ENCODE results near the gene TMEM53.
A peak's percentile ranks its signal among the peaks of the same experiment; 100 is the strongest.

TMEM53 gene

GRCh38 chr1:44674113-44675000 lies at the start of gene TMEM53, which contains the start of gene ARMH1:
TMEM53 (minus strand) TSS chr1:44674481; CDS start chr1:44674391, 90 bp downstream.
ARMH1 (plus strand) TSS chr1:44674714; CDS start chr1:44689698, 14,984 bp downstream.
- TF ChIP-seq, protein P1, sequence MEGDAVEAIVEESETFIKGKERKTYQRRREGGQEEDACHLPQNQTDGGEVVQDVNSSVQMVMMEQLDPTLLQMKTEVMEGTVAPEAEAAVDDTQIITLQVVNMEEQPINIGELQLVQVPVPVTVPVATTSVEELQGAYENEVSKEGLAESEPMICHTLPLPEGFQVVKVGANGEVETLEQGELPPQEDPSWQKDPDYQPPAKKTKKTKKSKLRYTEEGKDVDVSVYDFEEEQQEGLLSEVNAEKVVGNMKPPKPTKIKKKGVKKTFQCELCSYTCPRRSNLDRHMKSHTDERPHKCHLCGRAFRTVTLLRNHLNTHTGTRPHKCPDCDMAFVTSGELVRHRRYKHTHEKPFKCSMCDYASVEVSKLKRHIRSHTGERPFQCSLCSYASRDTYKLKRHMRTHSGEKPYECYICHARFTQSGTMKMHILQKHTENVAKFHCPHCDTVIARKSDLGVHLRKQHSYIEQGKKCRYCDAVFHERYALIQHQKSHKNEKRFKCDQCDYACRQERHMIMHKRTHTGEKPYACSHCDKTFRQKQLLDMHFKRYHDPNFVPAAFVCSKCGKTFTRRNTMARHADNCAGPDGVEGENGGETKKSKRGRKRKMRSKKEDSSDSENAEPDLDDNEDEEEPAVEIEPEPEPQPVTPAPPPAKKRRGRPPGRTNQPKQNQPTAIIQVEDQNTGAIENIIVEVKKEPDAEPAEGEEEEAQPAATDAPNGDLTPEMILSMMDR (IDR thresholded peaks at IDR 0.05; ENCODE audit: borderline replicate concordance, insufficient read depth, low read depth, low read length): no peak
- H3K4me3 ChIP-seq (ENCODE audit: low read depth, low read length): peak within 1 kb of the TSS; percentile 80

DNA sequence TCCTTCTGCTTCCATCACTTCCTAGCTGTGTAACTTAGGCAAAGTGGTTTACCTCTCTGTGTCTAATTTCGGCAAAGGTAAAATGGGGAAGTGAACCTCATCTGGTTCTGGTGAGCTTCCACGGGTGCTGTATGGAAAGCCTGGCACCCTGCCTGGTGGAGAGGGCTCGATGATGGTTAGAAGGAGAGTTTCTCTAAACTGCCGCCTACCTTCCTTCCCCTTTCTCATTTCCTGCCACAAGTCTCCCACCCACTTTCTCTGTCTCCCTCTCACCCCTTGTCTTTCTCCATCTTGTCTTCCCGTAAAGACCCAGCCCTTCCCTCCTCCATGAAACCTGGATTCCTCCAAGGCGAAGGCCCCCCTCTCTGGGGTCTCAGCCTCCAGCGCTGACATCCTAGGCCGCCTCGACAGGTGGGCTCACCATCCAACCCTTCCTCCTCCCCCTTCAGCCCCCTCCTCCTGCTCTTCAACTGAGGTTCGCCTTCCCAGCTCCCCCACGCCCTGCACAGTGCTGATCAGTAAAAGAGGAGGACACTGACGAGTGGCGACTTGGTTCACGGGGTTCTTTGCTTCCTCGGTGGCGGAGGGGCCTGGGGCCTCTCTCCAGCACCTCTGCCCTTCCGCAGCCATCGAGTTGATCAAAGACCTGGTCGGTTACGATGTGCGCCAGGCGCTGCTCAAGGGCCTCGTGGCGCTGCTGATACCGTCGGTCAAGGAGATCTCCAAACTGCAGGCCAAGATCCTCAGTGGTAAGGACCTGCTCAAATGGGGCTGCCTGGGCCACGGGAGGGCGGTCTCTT lies 49.4 kb upstream of the TMEM53 start:
- no peak overlapping the region for H3K4me3 ChIP-seq (ENCODE audit: low read depth, low read length)
- TF ChIP-seq, protein P1 (IDR thresholded peaks at IDR 0.05; ENCODE audit: borderline replicate concordance, insufficient read depth, low read depth, low read length): no peak

GRCh38 chr1:44723064-44723463 lies 48.8 kb upstream of the TMEM53 start:
- peak overlapping the region; percentile 19 for H3K4me3 ChIP-seq (ENCODE audit: low read depth, low read length)
- TF ChIP-seq, protein P1 (IDR thresholded peaks at IDR 0.05; ENCODE audit: borderline replicate concordance, insufficient read depth, low read depth, low read length): no peak

GRCh38 chr1:44721485-44722361 lies 47.4 kb upstream of the TMEM53 start:
- TF ChIP-seq, protein P1 (IDR thresholded peaks at IDR 0.05; ENCODE audit: borderline replicate concordance, insufficient read depth, low read depth, low read length): no peak

DNA sequence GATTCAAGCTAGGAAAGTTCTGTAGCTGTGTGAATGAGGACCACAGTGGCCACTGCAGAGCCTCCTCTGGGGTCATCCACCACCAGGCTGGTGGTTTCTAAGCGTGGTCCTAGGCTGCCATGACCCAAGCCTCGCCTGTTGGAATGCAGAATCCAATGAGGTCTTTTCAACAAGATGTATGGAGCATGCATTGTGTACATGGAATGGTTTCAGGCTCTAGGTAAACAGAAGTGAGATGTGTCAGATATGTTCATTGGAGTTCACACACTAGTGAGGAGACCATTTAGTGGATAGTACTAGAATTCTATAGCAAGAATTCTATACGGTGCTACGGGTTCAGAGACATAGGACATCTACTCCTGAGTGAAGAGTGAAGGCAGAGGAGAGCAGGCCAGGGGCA lies 46.0 kb upstream of the TMEM53 start:
- H3K4me3 ChIP-seq (ENCODE audit: low read depth, low read length): no peak overlapping the region
- TF ChIP-seq, protein P1 (IDR thresholded peaks at IDR 0.05; ENCODE audit: borderline replicate concordance, insufficient read depth, low read depth, low read length): no peak

More at GRCh38 chr1:44721485-44722361, 47.4 kb upstream of the TMEM53 start:
- no peak overlapping the region for H3K4me3 ChIP-seq (ENCODE audit: low read depth, low read length)

DNA sequence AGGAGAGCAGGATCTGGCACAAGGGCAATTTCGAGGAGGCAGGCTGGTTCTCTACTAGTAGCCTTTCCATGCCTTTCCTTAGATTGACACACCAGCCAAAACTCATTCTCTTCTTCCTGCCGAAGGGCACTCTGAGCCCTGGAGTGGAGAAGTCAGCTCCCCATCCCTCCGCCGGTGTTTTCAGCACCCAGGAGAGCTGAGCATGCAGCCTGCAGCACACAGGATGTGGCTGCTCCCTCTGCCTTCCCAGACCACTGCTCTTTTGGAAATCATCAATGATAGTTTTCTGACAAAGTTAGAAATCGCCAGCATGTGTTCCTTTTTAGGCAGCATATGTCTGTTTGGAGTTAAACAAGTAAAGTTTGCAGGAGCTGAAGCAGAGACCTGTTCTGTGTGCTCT lies 45.0 kb upstream of the TMEM53 start:
- TF ChIP-seq, protein P1 (IDR thresholded peaks at IDR 0.05; ENCODE audit: borderline replicate concordance, insufficient read depth, low read depth, low read length): no peak
- H3K4me3 ChIP-seq (ENCODE audit: low read depth, low read length): no peak overlapping the region

Data from GM12875 (cell line).